Neural cell (in vitro differentiated cells): ENCODE results near the gene ARHGAP5. TPM values are rescaled to one million over a fixed set of nuclear protein-coding genes. Genes with fewer than 3 reads are reported as not detected.
"Not testable (repeated sequence)": the region's sequence is repeated elsewhere in the genome, so short reads cannot be mapped to it uniquely, and the experiment has no call there.

Experiments
- H2AFZ ChIP-seq: fragments of 200-600, 300-800 bp; sonication (generic), shearing (Covaris generic); 2 replicates; pipeline ENCODE4 v1.6.0; 2014; ENCODE audit warnings: low read depth, mild to moderate bottlenecking, antibody characterized with exemption, low read length, moderate library complexity
- H3F3A ChIP-seq: fragments of 200-600 bp; shearing (Covaris generic); 2 replicates; pipeline ENCODE4 v1.6.1; 2016; ENCODE audit warnings: mild to moderate bottlenecking, moderate library complexity, mixed read lengths, antibody characterized with exemption, low read length; ENCODE audit not compliant: insufficient read depth, poor library complexity, severe bottlenecking
- H3K27ac ChIP-seq: fragments of 200-600, 300-800 bp; sonication (generic), shearing (Covaris generic); 2 replicates; pipeline ENCODE4 v1.5.1; 2014; ENCODE audit warnings: mild to moderate bottlenecking, low read length, moderate library complexity
- H3K27me3 ChIP-seq: fragments of 300-800, 200-600 bp; sonication (generic), shearing (Covaris generic); 2 replicates; pipeline ENCODE4 v1.6.0; 2014; ENCODE audit warnings: mild to moderate bottlenecking, low read depth, low read length, moderate library complexity; ENCODE audit not compliant: insufficient read depth
- H3K36me3 ChIP-seq: fragments of 300-800, 200-600 bp; sonication (generic), shearing (Covaris generic); 2 replicates; pipeline ENCODE4 v1.5.1; 2014; ENCODE audit warnings: mild to moderate bottlenecking, antibody characterized with exemption, low read length, moderate library complexity; ENCODE audit not compliant: insufficient read depth
- H3K4me2 ChIP-seq: fragments of 300-800, 200-600 bp; sonication (generic), shearing (Covaris generic); 2 replicates; pipeline ENCODE4 v1.6.0; 2014; ENCODE audit warnings: mild to moderate bottlenecking, low read length
- H3K4me3 ChIP-seq: fragments of 300-800, 200-600 bp; sonication (generic), shearing (Covaris generic); 2 replicates; pipeline ENCODE4 v1.5.1; 2014; ENCODE audit warnings: mild to moderate bottlenecking, low read length, moderate library complexity
- H3K79me2 ChIP-seq: fragments of 200-600 bp; shearing (Covaris generic); replicated peaks from 2 replicates; pipeline ENCODE4 v1.6.0; 2014; ENCODE audit warnings: mild to moderate bottlenecking, low read length, moderate library complexity; ENCODE audit not compliant: insufficient read depth
- H3K9ac ChIP-seq: fragments of 300-800, 200-600 bp; sonication (generic), shearing (Covaris generic); 2 replicates; pipeline ENCODE4 v1.6.1; 2016; ENCODE audit warnings: mild to moderate bottlenecking, low read length, mixed read lengths
- H3K9me2 ChIP-seq: fragments of 200-600 bp; shearing (Covaris generic); 2 replicates; pipeline ENCODE4 v1.6.1; 2016; ENCODE audit warnings: mild to moderate bottlenecking, low read length, mixed read lengths; ENCODE audit not compliant: insufficient read depth
- H3K9me3 ChIP-seq: fragments of 200-600, 300-800 bp; sonication (generic), shearing (Covaris generic); 2 replicates; pipeline ENCODE4 v1.6.1; 2016; ENCODE audit warnings: mild to moderate bottlenecking, mixed run types, low read length, moderate library complexity, mixed read lengths
- H4K20me1 ChIP-seq: fragments of 200-600 bp; shearing (Covaris generic); 2 replicates; pipeline ENCODE4 v1.6.1; 2016; ENCODE audit warnings: mild to moderate bottlenecking, mixed run types; ENCODE audit not compliant: insufficient read depth
- EP300 ChIP-seq: fragments of 450-650 bp; conservative IDR thresholded peaks from 2 replicates; pipeline ENCODE4 v1.6.1; 2014; ENCODE audit warnings: antibody characterized with exemption, mild to moderate bottlenecking, moderate library complexity; ENCODE audit not compliant: poor library complexity, severe bottlenecking
- EZH2 ChIP-seq: fragments of 200-600, 300-800 bp; shearing (Covaris generic), sonication (generic); IDR thresholded peaks from 2 replicates; pipeline ENCODE4 v1.6.1; 2014; ENCODE audit warnings: antibody characterized with exemption, low read length, borderline replicate concordance, mild to moderate bottlenecking; ENCODE audit not compliant: insufficient read depth, poor library complexity, severe bottlenecking
- MXI1 ChIP-seq: fragments of 450-650 bp; conservative IDR thresholded peaks from 2 replicates; pipeline ENCODE4 v1.6.1; 2014; ENCODE audit warnings: antibody characterized with exemption, mild to moderate bottlenecking; ENCODE audit not compliant: poor library complexity, severe bottlenecking
- POLR2AphosphoS5 ChIP-seq: IDR thresholded peaks from 2 replicates; pipeline ENCODE4 v1.6.1; 2012
- RAD21 ChIP-seq: fragments of 450-650 bp; conservative IDR thresholded peaks from 2 replicates; pipeline ENCODE4 v1.6.1; 2014; ENCODE audit warnings: antibody characterized with exemption, mild to moderate bottlenecking, moderate library complexity
- SMC3 ChIP-seq: fragments of 450-650 bp; conservative IDR thresholded peaks from 2 replicates; pipeline ENCODE4 v1.6.1; 2014; ENCODE audit warnings: antibody characterized with exemption, mild to moderate bottlenecking, moderate library complexity; ENCODE audit not compliant: poor library complexity
- TAF1 ChIP-seq: IDR thresholded peaks from 2 replicates; pipeline ENCODE4 v1.6.1; 2012; ENCODE audit warnings: low read depth
- polyA plus RNA-seq: library from polyadenylated mRNA; depleted of rRNA; stranded (reverse); fragments of >200 nt; gene quantifications from 2 replicates; pipeline ENCODE4 v1.2.3, GENCODE V29; 2014
- TF ChIP-seq, protein P1 (sequence below): fragments of 450-650 bp; IDR thresholded peaks from 2 replicates; pipeline ENCODE4 v1.5.1; 2014; ENCODE audit warnings: antibody characterized with exemption, mild to moderate bottlenecking, moderate library complexity; ENCODE audit not compliant: poor library complexity, severe bottlenecking
- TF ChIP-seq, protein P2 (sequence below): IDR thresholded peaks from 2 replicates; pipeline ENCODE4 v1.6.1; 2012; ENCODE audit warnings: borderline replicate concordance

Gene ARHGAP5
- polyA plus RNA-seq, 1 donor from 2014 or later = 32.2 TPM

DNA sequence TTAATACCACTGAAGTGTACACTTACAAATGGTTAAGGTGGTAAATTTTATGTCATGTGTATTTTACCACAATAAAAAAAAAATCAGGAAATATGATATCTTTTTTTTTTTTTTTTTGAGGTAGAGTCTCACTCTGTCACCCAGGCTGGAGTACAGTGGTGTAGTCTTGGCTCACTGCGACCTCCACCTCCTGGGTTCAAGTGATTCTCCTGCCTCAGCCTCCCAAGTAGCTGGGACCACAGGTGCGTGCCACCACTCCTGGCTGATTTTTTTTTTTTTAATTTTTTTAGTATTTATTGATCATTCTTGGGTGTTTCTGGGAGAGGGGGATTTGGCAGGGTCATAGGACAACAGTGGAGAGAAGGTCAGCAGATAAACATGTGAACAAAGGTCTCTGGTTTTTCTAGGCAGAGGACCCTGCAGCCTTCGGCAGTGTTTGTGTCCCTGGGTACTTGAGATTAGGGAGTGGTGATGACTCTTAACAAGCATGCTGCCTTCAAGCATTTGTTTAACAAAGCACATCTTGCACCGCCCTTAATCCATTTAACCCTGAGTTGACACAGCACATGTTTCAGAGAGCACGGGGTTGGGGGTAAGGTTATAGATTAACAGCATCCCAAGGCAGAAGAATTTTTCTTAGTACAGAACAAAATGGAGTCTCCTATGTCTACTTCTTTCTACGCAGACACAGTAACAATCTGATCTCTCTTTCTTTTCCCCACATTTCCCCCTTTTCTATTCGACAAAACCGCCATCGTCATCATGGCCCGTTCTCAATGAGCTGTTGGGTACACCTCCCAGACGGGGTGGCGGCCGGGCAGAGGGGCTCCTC is 50.0 kb downstream of the ARHGAP5 start:
- H3K79me2 ChIP-seq = peaks cover 46% of the 10 kb centered on the region
- H3K27me3 ChIP-seq, H3K36me3 ChIP-seq, H3K27ac ChIP-seq, H4K20me1 ChIP-seq, H3F3A ChIP-seq, H3K9ac ChIP-seq, H3K9me2 ChIP-seq, H3K4me3 ChIP-seq, H3K9me3 ChIP-seq, H3K4me2 ChIP-seq, H2AFZ ChIP-seq: not testable (repeated sequence)

DNA sequence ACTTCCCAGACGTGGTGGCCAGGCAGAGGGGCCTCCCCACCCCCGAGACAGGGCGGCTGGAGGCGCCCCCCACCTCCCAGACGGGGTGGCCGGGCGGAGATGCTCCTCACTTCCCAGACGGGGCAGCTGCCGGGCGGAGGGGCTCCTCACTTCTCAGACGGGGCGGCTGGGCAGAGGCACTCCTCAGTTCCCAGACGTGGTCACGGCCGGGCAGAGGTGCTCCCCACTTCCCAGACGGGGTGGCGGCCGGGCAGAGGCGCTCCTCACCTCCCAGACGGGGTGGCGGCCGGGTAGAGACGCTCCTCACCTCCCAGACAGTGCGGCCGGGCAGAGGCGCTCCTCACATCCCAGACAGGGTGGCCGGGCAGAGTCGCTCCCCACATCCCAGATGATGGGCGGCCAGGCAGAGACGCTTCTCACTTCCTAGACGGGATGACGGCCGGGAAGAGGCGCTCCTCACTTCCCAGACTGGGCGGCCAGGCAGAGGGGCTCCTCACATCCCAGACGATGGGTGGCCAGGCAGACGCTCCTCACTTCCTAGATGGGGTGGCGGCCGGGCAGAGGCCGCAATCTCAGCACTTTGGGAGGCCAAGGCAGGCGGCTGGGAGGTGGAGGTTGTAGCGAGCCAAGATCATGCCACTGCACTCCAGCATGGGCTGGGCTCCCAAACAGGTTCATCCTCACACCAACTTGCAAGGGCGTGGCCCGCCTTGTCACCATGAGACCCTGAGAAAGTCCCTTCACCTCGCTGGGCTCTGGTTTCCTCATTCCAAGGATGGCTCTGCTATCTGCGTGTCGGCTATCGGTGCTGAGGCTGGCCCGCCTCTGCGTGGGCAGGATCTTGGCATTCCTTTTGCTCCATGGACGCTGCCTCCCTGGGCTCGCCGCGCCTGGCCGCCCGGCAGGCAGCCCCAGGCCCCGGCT is 50.9 kb downstream of the ARHGAP5 start:
- not testable (repeated sequence) for H3K9me2 ChIP-seq, H3K9ac ChIP-seq, H3K27ac ChIP-seq, H3K36me3 ChIP-seq, H2AFZ ChIP-seq, H3F3A ChIP-seq, H3K9me3 ChIP-seq, H3K4me2 ChIP-seq, H3K27me3 ChIP-seq, H3K4me3 ChIP-seq, H4K20me1 ChIP-seq
- peaks cover 38% of the 10 kb centered on the region for H3K79me2 ChIP-seq

DNA sequence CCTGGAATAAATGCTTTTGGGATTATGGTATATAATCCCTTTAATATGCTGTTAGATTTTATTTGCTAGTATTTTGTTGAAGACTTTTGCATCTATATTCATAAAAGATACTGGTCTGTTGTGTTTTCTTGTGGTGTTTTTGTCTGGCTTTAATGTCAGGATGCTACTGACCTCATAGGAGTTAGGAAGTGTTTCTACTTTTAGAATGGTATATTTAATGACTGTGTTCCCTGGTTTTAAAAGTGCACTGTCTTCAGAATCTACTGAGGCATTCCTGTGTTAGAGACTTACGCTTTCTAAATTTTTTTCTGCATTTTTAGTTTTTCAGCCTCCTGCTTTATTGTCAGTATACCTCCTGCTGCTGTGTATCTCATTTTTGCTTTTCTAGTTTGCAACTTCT is 51.6 kb downstream of the ARHGAP5 start:
- peaks cover 4% of the 10 kb centered on the region for H3K36me3 ChIP-seq
- no peaks in the 10 kb centered on the region for H3K27me3 ChIP-seq
- H3K9me2 ChIP-seq = no peaks in the 10 kb centered on the region
- peaks cover 31% of the 10 kb centered on the region for H3K79me2 ChIP-seq
- no peak overlapping the region for H2AFZ ChIP-seq
- no peak overlapping the region for H3K27ac ChIP-seq
- no peaks in the 10 kb centered on the region for H3F3A ChIP-seq
- TF ChIP-seq SMC3 (no peak), TAF1 (no peak), RAD21 (no peak), EP300 (no peak), MXI1 (no peak), POLR2AphosphoS5 (no peak), EZH2 (no peak)
- TF ChIP-seq, protein P1, sequence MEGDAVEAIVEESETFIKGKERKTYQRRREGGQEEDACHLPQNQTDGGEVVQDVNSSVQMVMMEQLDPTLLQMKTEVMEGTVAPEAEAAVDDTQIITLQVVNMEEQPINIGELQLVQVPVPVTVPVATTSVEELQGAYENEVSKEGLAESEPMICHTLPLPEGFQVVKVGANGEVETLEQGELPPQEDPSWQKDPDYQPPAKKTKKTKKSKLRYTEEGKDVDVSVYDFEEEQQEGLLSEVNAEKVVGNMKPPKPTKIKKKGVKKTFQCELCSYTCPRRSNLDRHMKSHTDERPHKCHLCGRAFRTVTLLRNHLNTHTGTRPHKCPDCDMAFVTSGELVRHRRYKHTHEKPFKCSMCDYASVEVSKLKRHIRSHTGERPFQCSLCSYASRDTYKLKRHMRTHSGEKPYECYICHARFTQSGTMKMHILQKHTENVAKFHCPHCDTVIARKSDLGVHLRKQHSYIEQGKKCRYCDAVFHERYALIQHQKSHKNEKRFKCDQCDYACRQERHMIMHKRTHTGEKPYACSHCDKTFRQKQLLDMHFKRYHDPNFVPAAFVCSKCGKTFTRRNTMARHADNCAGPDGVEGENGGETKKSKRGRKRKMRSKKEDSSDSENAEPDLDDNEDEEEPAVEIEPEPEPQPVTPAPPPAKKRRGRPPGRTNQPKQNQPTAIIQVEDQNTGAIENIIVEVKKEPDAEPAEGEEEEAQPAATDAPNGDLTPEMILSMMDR = no peak
- TF ChIP-seq, protein P2, sequence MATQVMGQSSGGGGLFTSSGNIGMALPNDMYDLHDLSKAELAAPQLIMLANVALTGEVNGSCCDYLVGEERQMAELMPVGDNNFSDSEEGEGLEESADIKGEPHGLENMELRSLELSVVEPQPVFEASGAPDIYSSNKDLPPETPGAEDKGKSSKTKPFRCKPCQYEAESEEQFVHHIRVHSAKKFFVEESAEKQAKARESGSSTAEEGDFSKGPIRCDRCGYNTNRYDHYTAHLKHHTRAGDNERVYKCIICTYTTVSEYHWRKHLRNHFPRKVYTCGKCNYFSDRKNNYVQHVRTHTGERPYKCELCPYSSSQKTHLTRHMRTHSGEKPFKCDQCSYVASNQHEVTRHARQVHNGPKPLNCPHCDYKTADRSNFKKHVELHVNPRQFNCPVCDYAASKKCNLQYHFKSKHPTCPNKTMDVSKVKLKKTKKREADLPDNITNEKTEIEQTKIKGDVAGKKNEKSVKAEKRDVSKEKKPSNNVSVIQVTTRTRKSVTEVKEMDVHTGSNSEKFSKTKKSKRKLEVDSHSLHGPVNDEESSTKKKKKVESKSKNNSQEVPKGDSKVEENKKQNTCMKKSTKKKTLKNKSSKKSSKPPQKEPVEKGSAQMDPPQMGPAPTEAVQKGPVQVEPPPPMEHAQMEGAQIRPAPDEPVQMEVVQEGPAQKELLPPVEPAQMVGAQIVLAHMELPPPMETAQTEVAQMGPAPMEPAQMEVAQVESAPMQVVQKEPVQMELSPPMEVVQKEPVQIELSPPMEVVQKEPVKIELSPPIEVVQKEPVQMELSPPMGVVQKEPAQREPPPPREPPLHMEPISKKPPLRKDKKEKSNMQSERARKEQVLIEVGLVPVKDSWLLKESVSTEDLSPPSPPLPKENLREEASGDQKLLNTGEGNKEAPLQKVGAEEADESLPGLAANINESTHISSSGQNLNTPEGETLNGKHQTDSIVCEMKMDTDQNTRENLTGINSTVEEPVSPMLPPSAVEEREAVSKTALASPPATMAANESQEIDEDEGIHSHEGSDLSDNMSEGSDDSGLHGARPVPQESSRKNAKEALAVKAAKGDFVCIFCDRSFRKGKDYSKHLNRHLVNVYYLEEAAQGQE = no peak
- no peaks in the 10 kb centered on the region for H4K20me1 ChIP-seq
- peaks cover 3% of the 10 kb centered on the region for H3K9me3 ChIP-seq
- no peak overlapping the region for H3K4me3 ChIP-seq
- no peak overlapping the region for H3K4me2 ChIP-seq
- H3K9ac ChIP-seq = no peak overlapping the region
